HCT116 (cell line): ENCODE results near the gene SEMA5A.

Experiments used
- CTCF ChIP-seq, 3 experiments: fragments of 200-600 bp in 1 of 3; sonication (generic) in 1 of 3; IDR thresholded peaks in 2 of 3; conservative IDR thresholded peaks in 1 of 3; 2 replicates each; pipeline ENCODE4 v1.5.1; 2012 to 2017; ENCODE audit warnings: low read depth in 2 of 3, low read length in 2 of 3, antibody characterized with exemption in 1 of 3, borderline replicate concordance in 1 of 3, control low read depth in 1 of 3, mild to moderate bottlenecking in 1 of 3, mixed read lengths in 1 of 3, mixed run types in 1 of 3, moderate library complexity in 1 of 3; ENCODE audit not compliant: insufficient read depth in 1 of 3
- POLR2A ChIP-seq: IDR thresholded peaks from 2 replicates; pipeline ENCODE4 v1.7.0; 2011; ENCODE audit warnings: borderline replicate concordance; ENCODE audit not compliant: insufficient read depth, insufficient read length; ENCODE audit errors: extremely low read depth
- POLR2AphosphoS5 ChIP-seq: IDR thresholded peaks from 2 replicates; pipeline ENCODE4 v1.6.1; 2011; ENCODE audit warnings: mild to moderate bottlenecking, low read depth, low read length, moderate library complexity
- RAD21 ChIP-seq: IDR thresholded peaks from 2 replicates; pipeline ENCODE4 v1.6.1; 2012; ENCODE audit warnings: low read depth, mild to moderate bottlenecking

GRCh38 chr5:9452181-9452580 lies 93.7 kb downstream of the SEMA5A start:
- TF ChIP-seq CTCF (IDR thresholded peaks at IDR 0.05 in 2 of 3, conservative IDR thresholded peaks at IDR 0.05 in 1 of 3; ENCODE audit: borderline replicate concordance in 1 of 3, insufficient read depth in 1 of 3, low read depth in 2 of 3, low read length in 2 of 3) (no peak), RAD21 (no peak), POLR2AphosphoS5 (no peak), POLR2A (no peak)
